Thyroid gland (tissue), 4 donors: ENCODE measurements around the gene ESR1. TPM values are rescaled to one million over a fixed set of nuclear protein-coding genes. Genes with fewer than 3 reads are reported as not detected.
A peak's percentile ranks its signal among the peaks of the same experiment; 100 is the strongest.

Experiments used
- DNase-seq, 2 donors: peaks; one replicate each; pipeline ENCODE4 v3.0.0-alpha.2; 2019
- H3K27ac ChIP-seq, 3 donors: fragments of 200-600 bp; sonication (generic); 1 replicate in 2 of 3; 2 replicates in 1 of 3; pipeline ENCODE4 v1.5.1; 2016 to 2019; ENCODE audit warnings: mild to moderate bottlenecking in 1 of 3, moderate library complexity in 1 of 3
- H3K27me3 ChIP-seq: fragments of 200-600 bp; sonication (generic); one replicate; pipeline ENCODE4 v1.5.1; 2019
- H3K36me3 ChIP-seq, 2 donors: fragments of 200-600 bp; sonication (generic); one replicate each; pipeline ENCODE4 v1.5.1; 2016 to 2019
- H3K4me1 ChIP-seq, 2 donors: fragments of 200-600 bp; sonication (generic); one replicate each; pipeline ENCODE4 v1.5.1; 2017 to 2019
- H3K4me3 ChIP-seq, 3 donors: fragments of 200-600 bp; sonication (generic); replicated peaks in 1 of 3; 1 replicate in 2 of 3; 2 replicates in 1 of 3; pipeline ENCODE4 v1.5.1; 2016; ENCODE audit warnings: mild to moderate bottlenecking in 1 of 3
- H3K9me3 ChIP-seq: fragments of 200-600 bp; sonication (generic); one replicate; pipeline ENCODE4 v1.5.1; 2017
- POLR2A ChIP-seq, 2 donors: fragments of 450-650 bp; IDR thresholded peaks; one replicate each; pipeline ENCODE4 v1.6.1; 2017; ENCODE audit warnings: antibody characterized with exemption in 2 of 2, mild to moderate bottlenecking in 2 of 2, moderate library complexity in 1 of 2
- WGBS, 2 donors: methylation state at CpG; one replicate each; pipeline ENCODE4 v1.1.5; 2017; 5-methylcytosine and 5-hydroxymethylcytosine counted together
- intact Hi-C: fragments of 100-400 bp; cut with DNase I; formaldehyde crosslinking; loops from one replicate; pipeline ENCODE4 v1.15.1; 2023
- total RNA-seq, 4 donors: library from RNA; depleted of rRNA; stranded (reverse); fragments of >200 nt; gene quantifications; one replicate each; pipeline ENCODE4 v1.2.3, GENCODE V29; 2016
- TF ChIP-seq, protein P1 (sequence below), 6 experiments: fragments of 200-600 bp in 3 of 6; fragments of 450-650 bp in 3 of 6; sonication (generic) in 3 of 6; IDR thresholded peaks; one replicate each; pipeline ENCODE4 v1.5.1; 2016 to 2019; ENCODE audit warnings: antibody characterized with exemption in 6 of 6, mild to moderate bottlenecking in 2 of 6, inconsistent platforms in 1 of 6, moderate library complexity in 1 of 6

The ESR1 gene
- total RNA-seq, 4 donors from 2014 or later: 3.2 to 4.7 (median 3.6) TPM

DNA sequence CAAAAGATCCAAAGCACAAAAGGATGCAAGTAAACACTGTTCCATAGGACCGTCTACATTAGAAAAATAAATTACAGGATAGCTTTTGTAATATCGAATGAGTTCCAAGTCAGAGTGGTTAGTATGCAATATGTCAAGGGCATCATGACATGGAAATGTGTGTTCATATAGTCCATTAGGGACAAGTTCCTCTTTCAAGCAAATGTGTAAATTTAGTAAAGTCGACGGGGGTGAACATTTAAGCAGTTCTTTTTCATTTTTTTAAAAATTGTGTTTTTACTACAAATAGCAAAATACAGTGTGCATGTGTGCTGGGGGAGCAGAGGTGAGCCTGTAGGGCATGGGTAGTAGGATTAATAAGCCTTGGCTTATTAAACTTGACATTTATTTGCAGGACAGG lies 359.0 kb downstream of the ESR1 start:
- DNase-seq: no peak
- H3K27ac ChIP-seq: no peak overlapping the region
- 85 to 90% methylated on average over 4 of the region's 4 CpGs for WGBS, 2 donors
- H3K4me1 ChIP-seq: no peaks in the 10 kb centered on the region
- intact Hi-C loops: no loop called here
- H3K36me3 ChIP-seq: peaks cover 6 to 23% of the 10 kb centered on the region in 2 donors
- no peak overlapping the region for H3K4me3 ChIP-seq
- no peaks in the 10 kb centered on the region for H3K27me3 ChIP-seq
- no peaks in the 10 kb centered on the region for H3K9me3 ChIP-seq
- TF ChIP-seq, protein P1, sequence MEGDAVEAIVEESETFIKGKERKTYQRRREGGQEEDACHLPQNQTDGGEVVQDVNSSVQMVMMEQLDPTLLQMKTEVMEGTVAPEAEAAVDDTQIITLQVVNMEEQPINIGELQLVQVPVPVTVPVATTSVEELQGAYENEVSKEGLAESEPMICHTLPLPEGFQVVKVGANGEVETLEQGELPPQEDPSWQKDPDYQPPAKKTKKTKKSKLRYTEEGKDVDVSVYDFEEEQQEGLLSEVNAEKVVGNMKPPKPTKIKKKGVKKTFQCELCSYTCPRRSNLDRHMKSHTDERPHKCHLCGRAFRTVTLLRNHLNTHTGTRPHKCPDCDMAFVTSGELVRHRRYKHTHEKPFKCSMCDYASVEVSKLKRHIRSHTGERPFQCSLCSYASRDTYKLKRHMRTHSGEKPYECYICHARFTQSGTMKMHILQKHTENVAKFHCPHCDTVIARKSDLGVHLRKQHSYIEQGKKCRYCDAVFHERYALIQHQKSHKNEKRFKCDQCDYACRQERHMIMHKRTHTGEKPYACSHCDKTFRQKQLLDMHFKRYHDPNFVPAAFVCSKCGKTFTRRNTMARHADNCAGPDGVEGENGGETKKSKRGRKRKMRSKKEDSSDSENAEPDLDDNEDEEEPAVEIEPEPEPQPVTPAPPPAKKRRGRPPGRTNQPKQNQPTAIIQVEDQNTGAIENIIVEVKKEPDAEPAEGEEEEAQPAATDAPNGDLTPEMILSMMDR (IDR thresholded peaks at IDR 0.05): no peak
- no peak for TF ChIP-seq POLR2A (IDR thresholded peaks at IDR 0.05)

DNA sequence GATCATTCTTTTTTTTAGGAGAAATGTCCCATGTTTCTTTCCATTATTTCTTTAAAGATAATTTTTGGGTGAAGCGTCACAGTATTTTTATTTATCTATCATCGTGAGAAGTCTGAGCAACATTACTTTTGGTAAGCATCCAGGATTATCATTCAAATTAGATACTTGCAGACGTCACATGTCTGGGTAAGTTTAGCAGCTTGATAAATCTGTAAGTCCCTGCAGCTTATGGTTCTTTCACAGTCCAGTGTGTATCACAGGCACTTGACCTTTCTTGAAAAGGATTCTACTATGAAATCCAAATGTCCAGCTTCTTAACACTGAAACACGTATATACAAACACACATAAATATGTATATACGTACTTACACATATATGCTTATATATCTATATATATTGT lies 359.4 kb downstream of the ESR1 start:
- Histone ChIP-seq H3K27me3 (no peaks in the 10 kb centered on the region), H3K4me3 (no peak overlapping the region), H3K9me3 (no peaks in the 10 kb centered on the region), H3K4me1 (no peaks in the 10 kb centered on the region), H3K36me3 (peaks cover 7 to 23% of the 10 kb centered on the region in 2 donors), H3K27ac (no peak overlapping the region)
- no peak for TF ChIP-seq POLR2A (IDR thresholded peaks at IDR 0.05)
- TF ChIP-seq, protein P1 (IDR thresholded peaks at IDR 0.05): no peak
- DNase-seq: no peak
- intact Hi-C loops: no loop called here
- 89 to 93% methylated on average over 5 of the region's 5 CpGs for WGBS, 2 donors

- no peak overlapping the region for H3K4me3 ChIP-seq
- H3K4me1 ChIP-seq: no peaks in the 10 kb centered on the region
- 84% methylated on average over 13 of the region's 13 CpGs for WGBS, 2 donors
- no peaks in the 10 kb centered on the region for H3K27me3 ChIP-seq
- no peak for DNase-seq
- peak overlapping the region in 1 of 3 donors; percentile 22 for H3K27ac ChIP-seq
- no peaks in the 10 kb centered on the region for H3K9me3 ChIP-seq
- TF ChIP-seq, protein P1 (IDR thresholded peaks at IDR 0.05): no peak
- no peak for TF ChIP-seq POLR2A (IDR thresholded peaks at IDR 0.05)
- intact Hi-C loops: no loop called here
- peaks cover 7 to 21% of the 10 kb centered on the region in 2 donors for H3K36me3 ChIP-seq
These were observed 360.4 kb downstream of the ESR1 start for GRCh38 chr6:152167641-152168603.

DNA sequence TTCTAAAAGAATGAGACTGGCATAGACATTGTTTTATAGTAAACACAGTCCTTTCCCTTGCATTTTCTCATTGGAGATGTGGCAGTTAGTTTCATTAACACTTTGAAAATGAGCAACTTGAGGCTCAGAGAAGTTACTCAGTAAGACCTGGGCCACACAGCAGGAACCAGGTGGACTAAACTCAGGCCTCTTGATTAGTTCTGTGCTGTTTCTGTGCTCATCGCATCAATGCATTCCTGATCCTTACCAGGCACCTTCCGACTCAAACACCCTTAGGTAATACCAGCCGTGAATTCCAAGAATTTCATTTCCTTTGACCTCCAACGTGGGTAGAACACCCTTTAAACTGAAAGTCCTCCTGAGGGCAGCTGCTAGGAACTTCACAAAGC lies 362.8 kb downstream of the ESR1 start:
- Histone ChIP-seq H3K4me3 (no peak overlapping the region), H3K36me3 (peaks cover 19 to 24% of the 10 kb centered on the region in 2 donors), H3K27ac (no peak overlapping the region), H3K9me3 (no peaks in the 10 kb centered on the region), H3K27me3 (no peaks in the 10 kb centered on the region), H3K4me1 (no peaks in the 10 kb centered on the region)
- no peak for DNase-seq
- TF ChIP-seq, protein P1 (IDR thresholded peaks at IDR 0.05): no peak
- no peak for TF ChIP-seq POLR2A (IDR thresholded peaks at IDR 0.05)
- WGBS, 2 donors: 92 to 94% methylated on average over 4 of the region's 4 CpGs
- intact Hi-C loops: no loop called here
